IPS DF 6.9 (cell line): ENCODE measurements around the gene PRRC2A.

Source experiments
- DNase-seq: peaks from one replicate; pipeline ENCODE4 v3.0.0-alpha.2; 2013; ENCODE audit warnings: low read depth, low spot score
- H3K27ac ChIP-seq: one replicate; pipeline ENCODE4 v1.5.1; 2013; ENCODE audit warnings: low read length, control low read depth
- H3K27me3 ChIP-seq: 2 replicates; pipeline ENCODE4 v1.6.1; 2013; ENCODE audit warnings: mild to moderate bottlenecking, low read length; ENCODE audit not compliant: control insufficient read depth, insufficient read depth
- H3K36me3 ChIP-seq: 2 replicates; pipeline ENCODE4 v1.6.1; 2013; ENCODE audit warnings: low read length; ENCODE audit not compliant: control insufficient read depth, insufficient read depth
- H3K4me1 ChIP-seq: 2 replicates; pipeline ENCODE4 v1.6.1; 2013; ENCODE audit warnings: low read length; ENCODE audit not compliant: control insufficient read depth, insufficient read depth
- H3K4me3 ChIP-seq: 2 replicates; pipeline ENCODE4 v1.5.1; 2013; ENCODE audit warnings: mild to moderate bottlenecking, low read length
- H3K9me3 ChIP-seq: 2 replicates; pipeline ENCODE4 v1.6.1; 2013; ENCODE audit warnings: low read length, inconsistent platforms; ENCODE audit not compliant: control insufficient read depth, insufficient read depth
- WGBS: extraction: QIAGEN DNeasy Blood & Tissue Kit; methylation state at CpG from one replicate; pipeline ENCODE4 v1.1.7; 2013; ENCODE audit warnings: mixed read lengths, missing lambda C conversion rate; ENCODE audit not compliant: insufficient read length, insufficient coverage; 5-methylcytosine and 5-hydroxymethylcytosine counted together

The PRRC2A gene

GRCh38 chr6:31652925-31653724 is 32.6 kb downstream of the PRRC2A start:
- Histone ChIP-seq H3K4me1 (no peaks in the 10 kb centered on the region), H3K36me3 (peaks cover 11% of the 10 kb centered on the region; the same call in 1 of the 2 replicates), H3K9me3 (no peaks in the 10 kb centered on the region), H3K27me3 (no peaks in the 10 kb centered on the region), H3K27ac (no peak overlapping the region), H3K4me3 (peak overlapping the region; percentile 90; the same call in 1 of the 2 replicates)
- no peak for DNase-seq
- no CpG with 5 or more reads among the region's 37 CpGs for WGBS

- no peaks in the 10 kb centered on the region for H3K36me3 ChIP-seq
- no peak overlapping the region for H3K27ac ChIP-seq
- 0 out of 2 replicates have a peak, but pooled peaks cover 2% of the 10 kb centered on the region for H3K4me1 ChIP-seq
- no peaks in the 10 kb centered on the region for H3K9me3 ChIP-seq
- no peak for DNase-seq
- H3K27me3 ChIP-seq = no peaks in the 10 kb centered on the region
- no peak overlapping the region for H3K4me3 ChIP-seq
- WGBS = no CpG with 5 or more reads among the region's 8 CpGs
Measured at GRCh38 chr6:31654574-31655348, 34.2 kb downstream of the PRRC2A start.

- no peak within 1 kb of the TSS for H3K4me3 ChIP-seq
- H3K36me3 ChIP-seq = no peaks in the 10 kb centered on the region
- no peak for DNase-seq
- H3K27ac ChIP-seq = no peak within 1 kb of the TSS
- no peaks in the 10 kb centered on the region for H3K27me3 ChIP-seq
- no peaks in the 10 kb centered on the region for H3K9me3 ChIP-seq
- no CpG with 5 or more reads among the region's 8 CpGs for WGBS
- H3K4me1 ChIP-seq = 0 out of 2 replicates have a peak, but pooled peaks cover 2% of the 10 kb centered on the region
Measured at GRCh38 chr6:31655349-31656237, 35.1 kb downstream of the PRRC2A start, which contains the start of gene APOM. Gene APOM (plus strand): TSS chr6:31655894. CDS start chr6:31655967, 73 bp downstream.

GRCh38 chr6:31657406-31658157 is 37.1 kb downstream of the PRRC2A start:
- no peaks in the 10 kb centered on the region for H3K27me3 ChIP-seq
- no peak overlapping the region for H3K27ac ChIP-seq
- H3K9me3 ChIP-seq = no peaks in the 10 kb centered on the region
- H3K4me3 ChIP-seq = no peak overlapping the region
- H3K36me3 ChIP-seq = 0 out of 2 replicates have a peak, but pooled peaks cover 5% of the 10 kb centered on the region
- H3K4me1 ChIP-seq = 0 out of 2 replicates have a peak, but pooled peaks cover 2% of the 10 kb centered on the region
- no peak for DNase-seq
- no CpG with 5 or more reads among the region's 6 CpGs for WGBS

- Histone ChIP-seq H3K4me1 (0 out of 2 replicates have a peak, but pooled peaks cover 2% of the 10 kb centered on the region), H3K36me3 (0 out of 2 replicates have a peak, but pooled peaks cover 5% of the 10 kb centered on the region), H3K27ac (no peak overlapping the region), H3K4me3 (no peak overlapping the region), H3K27me3 (no peaks in the 10 kb centered on the region), H3K9me3 (no peaks in the 10 kb centered on the region)
- whole genome bisulfite sequencing = no CpG with 5 or more reads among the region's 4 CpGs
- DNase-seq = no peak
Measured at GRCh38 chr6:31658158-31658688, 37.7 kb downstream of the PRRC2A start.

GRCh38 chr6:31658983-31659648 is 38.6 kb downstream of the PRRC2A start:
- no peaks in the 10 kb centered on the region for H3K9me3 ChIP-seq
- DNase-seq = no peak
- H3K4me3 ChIP-seq = no peak overlapping the region
- H3K27ac ChIP-seq = no peak overlapping the region
- 0 out of 2 replicates have a peak, but pooled peaks cover 2% of the 10 kb centered on the region for H3K4me1 ChIP-seq
- no peaks in the 10 kb centered on the region for H3K27me3 ChIP-seq
- no CpG with 5 or more reads among the region's 13 CpGs for WGBS
- H3K36me3 ChIP-seq = 0 out of 2 replicates have a peak, but pooled peaks cover 7% of the 10 kb centered on the region

- DNase-seq = no peak
- H3K36me3 ChIP-seq = 0 out of 2 replicates have a peak, but pooled peaks cover 7% of the 10 kb centered on the region
Measured at GRCh38 chr6:31659649-31660380, 39.3 kb downstream of the PRRC2A start.

GRCh38 chr6:31660381-31661261 is 40.1 kb downstream of the PRRC2A start, which contains the start of gene C6orf47:
Gene C6orf47 (minus strand): TSS chr6:31660778. CDS start chr6:31659947, 831 bp downstream.
- H3K4me1 ChIP-seq = 0 out of 2 replicates have a peak, but pooled peaks cover 2% of the 10 kb centered on the region
- H3K27ac ChIP-seq = no peak within 1 kb of the TSS
- H3K4me3 ChIP-seq = peak within 1 kb of the TSS; percentile 77; the same call in 1 of the 2 replicates
- no CpG with 5 or more reads among the region's 52 CpGs for WGBS
- H3K36me3 ChIP-seq = 0 out of 2 replicates have a peak, but pooled peaks cover 7% of the 10 kb centered on the region
- H3K27me3 ChIP-seq = no peaks in the 10 kb centered on the region
- no peaks in the 10 kb centered on the region for H3K9me3 ChIP-seq
- no peak for DNase-seq

More at GRCh38 chr6:31659649-31660380, 39.3 kb downstream of the PRRC2A start:
- Histone ChIP-seq H3K27me3 (no peaks in the 10 kb centered on the region), H3K9me3 (no peaks in the 10 kb centered on the region), H3K27ac (no peak overlapping the region), H3K4me1 (0 out of 2 replicates have a peak, but pooled peaks cover 2% of the 10 kb centered on the region), H3K4me3 (peak overlapping the region; percentile 77; the same call in 1 of the 2 replicates)
- no CpG with 5 or more reads among the region's 13 CpGs for WGBS
